K562 (cell line): ENCODE measurements around the gene TMC8. TPM values are rescaled to one million over a fixed set of nuclear protein-coding genes. Genes with fewer than 3 reads are reported as not detected.
A peak's percentile ranks its signal among the peaks of the same experiment; 100 is the strongest.

ENCODE experiments used
- BCL6 ChIP-seq: fragments of 250-450 bp; sonication (Bioruptor Pico); IDR thresholded peaks from 2 replicates; pipeline ENCODE4 v1.4.0; 2020
- CBX2 ChIP-seq: fragments of 200-600 bp; sonication (generic); IDR thresholded peaks from one replicate; pipeline ENCODE4 v1.6.1; 2012; ENCODE audit warnings: mild to moderate bottlenecking, low read length, inconsistent platforms; ENCODE audit not compliant: insufficient read depth, poor library complexity, severe bottlenecking
- CHD2 ChIP-seq: IDR thresholded peaks from 2 replicates; pipeline ENCODE4 v1.6.1; 2011; ENCODE audit warnings: low read depth, low read length
- DNMT1 ChIP-seq: fragments of 450-650 bp; IDR thresholded peaks from 2 replicates; pipeline ENCODE4 v1.6.1; 2016; ENCODE audit warnings: antibody characterized with exemption, mild to moderate bottlenecking
- EHMT2 ChIP-seq: fragments of 450-650 bp; IDR thresholded peaks from 2 replicates; pipeline ENCODE4 v1.6.1; 2018; ENCODE audit warnings: antibody characterized with exemption
- ESRRA ChIP-seq: fragments of 450-650 bp; IDR thresholded peaks from 2 replicates; pipeline ENCODE4 v1.6.1; 2014; ENCODE audit warnings: low read depth, mild to moderate bottlenecking, moderate library complexity, borderline replicate concordance
- ESRRB ChIP-seq: fragments of 250-450 bp; sonication (Bioruptor Pico); IDR thresholded peaks from 2 replicates; pipeline ENCODE4 v1.5.0; 2020; ENCODE audit warnings: mild to moderate bottlenecking, moderate library complexity, borderline replicate concordance
- FOS ChIP-seq: IDR thresholded peaks from 3 replicates; pipeline ENCODE4 v1.6.1; 2011; ENCODE audit not compliant: insufficient read length; ENCODE audit errors: extremely low read depth
- FOXA1 ChIP-seq: fragments of 450-650 bp; IDR thresholded peaks from 2 replicates; pipeline ENCODE4 v1.6.1; 2016; ENCODE audit warnings: mild to moderate bottlenecking, borderline replicate concordance
- HIVEP1 ChIP-seq: fragments of 250-450 bp; sonication (Bioruptor Pico); IDR thresholded peaks from 2 replicates; pipeline ENCODE4 v1.4.0; 2020; ENCODE audit warnings: mild to moderate bottlenecking
- MECOM ChIP-seq: fragments of 250-450 bp; sonication (Bioruptor Pico); IDR thresholded peaks from 2 replicates; pipeline ENCODE4 v1.8.0; 2022; ENCODE audit warnings: inconsistent platforms
- NKRF ChIP-seq: fragments of 450-650 bp; IDR thresholded peaks from 2 replicates; pipeline ENCODE4 v1.6.1; 2016; ENCODE audit warnings: borderline replicate concordance
- NR2C1 ChIP-seq, 2 experiments: fragments of 450-650 bp; IDR thresholded peaks; 2 replicates each; pipeline ENCODE4 v1.6.1; 2017; ENCODE audit warnings: mild to moderate bottlenecking in 2 of 2, antibody characterized with exemption in 1 of 2, inconsistent platforms in 1 of 2, missing compliant biosample characterization in 1 of 2, missing genetic modification characterization in 1 of 2
- NR4A1 ChIP-seq, 2 experiments: fragments of 250-450 bp in 1 of 2; fragments of 450-650 bp in 1 of 2; sonication (Bioruptor Pico) in 1 of 2; IDR thresholded peaks; 2 replicates each; pipeline versions ENCODE4 v1.4.0 to v1.6.1; 2016 to 2020; ENCODE audit warnings: mild to moderate bottlenecking in 2 of 2, missing compliant biosample characterization in 1 of 2, missing genetic modification characterization in 1 of 2, moderate library complexity in 1 of 2
- POLR2AphosphoS5 ChIP-seq: IDR thresholded peaks from 2 replicates; pipeline ENCODE4 v1.6.1; 2011; ENCODE audit warnings: mild to moderate bottlenecking, low read depth, low read length, moderate library complexity; ENCODE audit not compliant: control insufficient read depth, insufficient read depth
- POLR3A ChIP-seq: IDR thresholded peaks from 2 replicates; pipeline ENCODE4 v1.6.1; 2011; ENCODE audit warnings: borderline replicate concordance, mild to moderate bottlenecking, moderate library complexity; ENCODE audit not compliant: insufficient read length, insufficient read depth; ENCODE audit errors: extremely low read depth
- RBM22 ChIP-seq: fragments of 200-400 bp; formaldehyde crosslinking; IDR thresholded peaks from 2 replicates; pipeline ENCODE4 v1.6.1; 2018; ENCODE audit warnings: low read length, low read depth; ENCODE audit not compliant: poor library complexity, severe bottlenecking
- ZFP91 ChIP-seq: sonication (generic); formaldehyde crosslinking; IDR thresholded peaks from 2 replicates; pipeline ENCODE4 v1.8.0; 2022; ENCODE audit warnings: mild to moderate bottlenecking, missing genetic modification reagents
- ZNF12 ChIP-seq: sonication (generic); formaldehyde crosslinking; IDR thresholded peaks from 2 replicates; pipeline ENCODE4 v1.4.0; 2020; ENCODE audit warnings: mild to moderate bottlenecking, missing genetic modification reagents
- ZNF589 ChIP-seq: fragments of 200-800 bp; sonication (Bioruptor generic); IDR thresholded peaks from 2 replicates; pipeline ENCODE4 v1.6.1; 2016; ENCODE audit warnings: low read depth, missing genetic modification characterization, missing compliant biosample characterization
- ZNF76 ChIP-seq: fragments of 250-450 bp; sonication (Bioruptor Pico); IDR thresholded peaks from 2 replicates; pipeline ENCODE4 v1.4.0; 2020; ENCODE audit warnings: mild to moderate bottlenecking, moderate library complexity, borderline replicate concordance
- polyA plus RNA-seq, 8 experiments: library from polyadenylated mRNA; depleted of rRNA in 4 of 8; stranded (reverse) in 5 of 8; unstranded in 3 of 8; fragments of >200 nt; fragmentation: Nextera tagmentation in 2 of 8; fragmentation: Illumina TruSeq in 1 of 8; extraction: Ambion mirVana in 2 of 8; extraction: Trizol in 1 of 8; gene quantifications; 2 replicates each; pipeline versions ENCODE4 v1.2.1 to v1.2.3, GENCODE V29; 2011 to 2014; ENCODE audit warnings: inconsistent platforms in 1 of 8, missing spikeins in 1 of 8
- total RNA-seq, 7 experiments: library from RNA; depleted of rRNA in 6 of 7; stranded (reverse); fragments of >200 nt in 6 of 7; fragmentation: Illumina TruSeq in 2 of 7; extraction: Trizol in 2 of 7; gene quantifications; 2 replicates each; pipeline versions ENCODE4 v1.2.1 to v1.2.3, GENCODE V29; 2011 to 2021; ENCODE audit warnings: low replicate concordance in 1 of 7

Gene TMC8
- total and polyA plus RNA-seq, 9 of the 15 experiments (the other 6 are each of a cell fraction or from before 2014, with no cell fraction given) = 0.13 to 10.9 (median 2.8) TPM

GRCh38 chr17:78127239-78127887, 3.2 kb upstream of the TMC8 start (continued):
- peak; percentile 87 for TF ChIP-seq NR2C1 (IDR thresholded peaks at IDR 0.05)
- TF ChIP-seq NR2C1 (tag; IDR thresholded peaks at IDR 0.05) = peak; percentile 91
- no peak for TF ChIP-seq EHMT2
- TF ChIP-seq CHD2 = no peak
- no peak for TF ChIP-seq DNMT1
- TF ChIP-seq ZNF76 (CRISPR knock-in tag) = no peak
- TF ChIP-seq RBM22 = no peak
- TF ChIP-seq CBX2 = no peak
- TF ChIP-seq ZNF589 (CRISPR knock-in tag) = no peak
- TF ChIP-seq FOS = no peak
- peak; percentile 57; the same call in 1 of the 2 replicates for TF ChIP-seq POLR2AphosphoS5
- TF ChIP-seq MECOM (CRISPR knock-in tag) = no peak
- TF ChIP-seq NR4A1 (CRISPR knock-in tag; IDR thresholded peaks at IDR 0.05) = no peak
- peak; percentile 73; the same call in 1 of the 2 replicates for TF ChIP-seq NR4A1 (tag; IDR thresholded peaks at IDR 0.05)
- peak; percentile 86 for TF ChIP-seq ESRRA
- no peak for TF ChIP-seq FOXA1
- no peak for TF ChIP-seq HIVEP1 (CRISPR knock-in tag)
- TF ChIP-seq ESRRB = no peak
- no peak for TF ChIP-seq ZFP91 (CRISPR knock-in tag)
- TF ChIP-seq ZNF12 (CRISPR knock-in tag) = no peak
- TF ChIP-seq NKRF = peak; percentile 54
- TF ChIP-seq BCL6 (CRISPR knock-in tag) = no peak
- no peak for TF ChIP-seq POLR3A
